SK-N-SH (cell line): ENCODE data around the gene ABCG4.

Source experiments
- EP300 ChIP-seq, 2 experiments: IDR thresholded peaks; 2 replicates each; pipeline versions ENCODE4 v1.4.0 to v1.6.1; 2012; ENCODE audit warnings: borderline replicate concordance in 1 of 2, low read depth in 1 of 2, low read length in 1 of 2
- TCF12 ChIP-seq: IDR thresholded peaks from 2 replicates; pipeline ENCODE4 v1.4.0; 2012

DNA sequence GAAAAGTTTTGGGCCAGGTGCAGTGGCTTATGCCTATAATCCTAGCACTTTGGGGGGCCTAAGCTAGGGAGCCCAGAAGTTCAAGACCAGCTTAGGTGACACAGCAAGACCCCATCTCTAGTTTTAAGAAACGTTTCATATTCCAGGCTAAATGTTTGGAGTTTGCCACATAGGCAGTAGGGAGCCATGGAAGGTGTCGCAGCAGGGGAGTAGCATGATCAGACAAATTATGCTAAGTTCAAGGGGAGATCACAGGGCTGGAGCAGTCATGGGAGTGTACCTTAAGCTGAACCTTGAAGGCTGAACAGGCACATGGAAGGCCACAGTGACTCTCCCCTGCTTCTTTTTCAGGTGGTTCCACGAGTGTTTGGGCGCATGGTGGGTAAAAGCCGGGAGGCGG is 30.5 kb downstream of the ABCG4 start:
- TF ChIP-seq TCF12, result no peak
- TF ChIP-seq EP300 (IDR thresholded peaks at IDR 0.05; ENCODE audit: borderline replicate concordance in 1 of 2, low read depth in 1 of 2, low read length in 1 of 2), result no peak
